Uterus (tissue), 4 donors: ENCODE data around the gene TOGARAM2. TPM values are rescaled to one million over a fixed set of nuclear protein-coding genes. Genes with fewer than 3 reads are reported as not detected.

Source experiments
- DNase-seq, 2 donors: peaks; one replicate each; pipeline ENCODE4 v3.0.0-alpha.2; 2019 to 2020
- H3K27ac ChIP-seq, 2 donors: fragments of 200-600 bp; sonication (generic); 1 replicate in 1 of 2; 2 replicates in 1 of 2; pipeline ENCODE4 v1.5.1; 2016 to 2018
- H3K27me3 ChIP-seq, 2 donors: fragments of 200-600 bp; sonication (generic); one replicate each; pipeline ENCODE4 v1.5.1; 2018 to 2019; ENCODE audit warnings: control low read depth in 1 of 2
- H3K36me3 ChIP-seq, 2 donors: fragments of 200-600 bp; sonication (generic); one replicate each; pipeline ENCODE4 v1.5.1; 2019; ENCODE audit warnings: control low read depth in 1 of 2
- H3K4me1 ChIP-seq, 2 donors: fragments of 200-600 bp; sonication (generic); one replicate each; pipeline ENCODE4 v1.5.1; 2018 to 2019; ENCODE audit warnings: control low read depth in 1 of 2
- H3K4me3 ChIP-seq, 2 donors: fragments of 200-600 bp; sonication (generic); 1 replicate in 1 of 2; 2 replicates in 1 of 2; pipeline ENCODE4 v1.5.1; 2018 to 2019; ENCODE audit warnings: mild to moderate bottlenecking in 1 of 2
- H3K9me3 ChIP-seq, 2 donors: fragments of 200-600 bp; sonication (generic); one replicate each; pipeline ENCODE4 v1.5.1; 2019; ENCODE audit warnings: control low read depth in 1 of 2
- CTCF ChIP-seq, 4 experiments: fragments of 200-600 bp in 2 of 4; fragments of 450-650 bp in 2 of 4; sonication (generic) in 2 of 4; IDR thresholded peaks; one replicate each; pipeline ENCODE4 v1.5.1; 2016 to 2019; ENCODE audit warnings: antibody characterized with exemption in 4 of 4, mild to moderate bottlenecking in 2 of 4, moderate library complexity in 1 of 4
- POLR2A ChIP-seq, 2 donors: fragments of 450-650 bp; IDR thresholded peaks; one replicate each; pipeline ENCODE4 v1.6.1; 2016; ENCODE audit warnings: antibody characterized with exemption in 2 of 2, mild to moderate bottlenecking in 1 of 2, moderate library complexity in 1 of 2
- intact Hi-C: fragments of 100-400 bp; cut with DNase I; formaldehyde crosslinking; loops from one replicate; pipeline ENCODE4 v1.15.1; 2023; ENCODE audit warnings: low total_unique reads
- small RNA-seq: library from RNA; depleted of rRNA; stranded (forward); fragments of <200 nt; gene quantifications from one replicate; pipeline ENCODE3, GENCODE V24; 2016
- total RNA-seq, 4 donors: library from RNA; depleted of rRNA in 3 of 4; stranded (reverse); fragments of >200 nt in 3 of 4; gene quantifications; one replicate each; pipeline versions ENCODE4 v1.1.0 to v1.2.4, GENCODE V29; 2014 to 2023
- donor health status: DM: yes; HTN: yes; CAD: no.

Gene TOGARAM2
- total RNA-seq, 4 donors from 2014 or later = 0.61 to 1.5 TPM; not detected in 2

- no peaks in the 10 kb centered on the region for H3K4me1 ChIP-seq
- H3K4me3 ChIP-seq = no peak overlapping the region
- intact Hi-C loops = no loop called here
- H3K27me3 ChIP-seq = no peaks in the 10 kb centered on the region
- no peaks in the 10 kb centered on the region for H3K36me3 ChIP-seq
- H3K9me3 ChIP-seq = no peaks in the 10 kb centered on the region
- no peak for DNase-seq
- no peak for TF ChIP-seq POLR2A (IDR thresholded peaks at IDR 0.05)
- TF ChIP-seq CTCF (IDR thresholded peaks at IDR 0.05) = no peak
- no peak overlapping the region for H3K27ac ChIP-seq
Measured at GRCh38 chr2:29097569-29097968, 116.5 kb downstream of the TOGARAM2 start.

- H3K36me3 ChIP-seq = no peaks in the 10 kb centered on the region
- no peaks in the 10 kb centered on the region for H3K27me3 ChIP-seq
- H3K9me3 ChIP-seq = no peaks in the 10 kb centered on the region
- H3K4me3 ChIP-seq = no peak overlapping the region
- DNase-seq = no peak
- H3K27ac ChIP-seq = no peak overlapping the region
- H3K4me1 ChIP-seq = no peaks in the 10 kb centered on the region
- TF ChIP-seq CTCF (IDR thresholded peaks at IDR 0.05) (no peak), POLR2A (IDR thresholded peaks at IDR 0.05) (no peak)
- intact Hi-C loops = no loop called here
Measured at GRCh38 chr2:29100564-29100963, 119.5 kb downstream of the TOGARAM2 start.

Small RNA genes within 50 kb of the gene (small RNA-seq; reads per million reads assigned to genes)
- gene RF00019 = not detected

Other genes with a start within 250 kb of the TOGARAM2 start
- gene PPP1CB, start 229.5 kb upstream of the TOGARAM2 start, total RNA-seq = 100 to 1,000 TPM; 366 to 610 (median 470) TPM
- gene SPDYA, start 170.5 kb upstream of the TOGARAM2 start, total RNA-seq = 1 to 10 TPM in 2 of 4 donors, not detected in 2; 3.2 to 7.3 TPM
- 10 to 100 TPM; 14.1 to 25.6 (median 22.5) TPM for gene TRMT61B, start 111.0 kb upstream of the TOGARAM2 start, total RNA-seq
- 10 to 100 TPM; 42.9 to 82.2 (median 74.6) TPM for gene WDR43, start 86.6 kb upstream of the TOGARAM2 start, total RNA-seq
- gene PCARE, start 93.2 kb downstream of the TOGARAM2 start, total RNA-seq = not detected
- 10 to 100 TPM; 24.1 to 48.7 (median 40.1) TPM for gene CLIP4, start 134.1 kb downstream of the TOGARAM2 start, total RNA-seq